Adipose tissue (tissue), 3 donors: ENCODE measurements around the gene ANO3. TPM values are rescaled to one million over a fixed set of nuclear protein-coding genes. Genes with fewer than 3 reads are reported as not detected.

ENCODE experiments used
- H3K27ac ChIP-seq: one replicate; pipeline ENCODE4 v1.5.1; 2013; ENCODE audit warnings: low read depth, low read length
- WGBS, 3 donors: extraction: QIAGEN DNeasy Blood & Tissue Kit; methylation state at CpG; one replicate each; pipeline ENCODE4 v1.1.7; 2013; 5-methylcytosine and 5-hydroxymethylcytosine counted together
- polyA plus RNA-seq, 3 donors: library from polyadenylated mRNA; stranded (reverse); fragments of 200-250 nt; gene quantifications; one replicate each; pipeline ENCODE4 v1.2.3, GENCODE V29; 2013
- donor health status: healthy with polysubstance abuse.
- donor health status: Bipolar disorder and iron deficiency.
- donor health status: healthy.

ANO3 gene
- polyA plus RNA-seq, 3 donors: 0.11 to 0.41 (median 0.24) TPM

- no peak overlapping the region for H3K27ac ChIP-seq
- WGBS, 3 donors: 76 to 79% (median 76%) methylated on average over 2 of the region's 2 CpGs
These were observed 12.7 kb downstream of the ANO3 start for GRCh38 chr11:26344647-26345046.

- WGBS, 3 donors: 70 to 78% (median 72%) methylated on average over 5 of the region's 5 CpGs
- no peak overlapping the region for H3K27ac ChIP-seq
These were observed 16.8 kb downstream of the ANO3 start for GRCh38 chr11:26348776-26349175.

GRCh38 chr11:26350002-26350401 is 18.1 kb downstream of the ANO3 start:
- H3K27ac ChIP-seq: no peak overlapping the region
- WGBS, 3 donors: 82 to 87% (median 85%) methylated on average over 7 of the region's 7 CpGs

- 72 to 86% (median 80%) methylated on average over 5 of the region's 5 CpGs for WGBS, 3 donors
- H3K27ac ChIP-seq: no peak overlapping the region
These were observed 21.1 kb downstream of the ANO3 start for GRCh38 chr11:26353010-26353409.

- no peak overlapping the region for H3K27ac ChIP-seq
These were observed 27.1 kb downstream of the ANO3 start for GRCh38 chr11:26359055-26359454.

GRCh38 chr11:26365284-26365683 is 33.4 kb downstream of the ANO3 start:
- 87 to 96% (median 94%) methylated on average over 1 of the region's 1 CpG for WGBS, 3 donors
- no peak overlapping the region for H3K27ac ChIP-seq

DNA sequence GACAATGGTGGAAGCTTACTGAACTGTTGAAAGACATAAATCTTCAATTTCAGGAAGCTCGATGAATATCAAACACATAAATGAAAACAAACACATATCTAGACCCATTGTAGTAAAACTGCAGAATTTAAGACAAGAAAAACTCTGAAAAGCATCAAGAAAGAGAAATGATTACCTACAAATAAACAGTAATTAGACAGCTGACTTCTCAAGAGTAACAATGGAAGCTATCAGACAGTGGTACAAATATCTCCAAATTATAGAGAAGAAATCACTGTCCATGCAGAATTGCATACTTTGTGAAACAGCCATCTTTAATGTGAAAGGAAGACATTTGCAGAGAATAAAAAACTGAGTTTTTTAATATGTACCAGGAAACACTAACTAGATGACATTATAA is 45.7 kb downstream of the ANO3 start:
- H3K27ac ChIP-seq: no peak overlapping the region
- WGBS, 3 donors: 84 to 93% (median 90%) methylated on average over 1 of the region's 1 CpG

- WGBS, 3 donors: 47 to 53% (median 48%) methylated on average over 1 of the region's 1 CpG
- no peak overlapping the region for H3K27ac ChIP-seq
These were observed 67.4 kb downstream of the ANO3 start for GRCh38 chr11:26399336-26399735.

GRCh38 chr11:26410706-26411366 is 78.9 kb downstream of the ANO3 start:
- no peak overlapping the region for H3K27ac ChIP-seq
- 69 to 83% (median 75%) methylated on average over 5 of the region's 5 CpGs for WGBS, 3 donors

- H3K27ac ChIP-seq: no peak overlapping the region
- WGBS, 3 donors: 46 to 66% (median 51%) methylated on average over 1 of the region's 1 CpG
These were observed 81.0 kb downstream of the ANO3 start for GRCh38 chr11:26412955-26413354.

DNA sequence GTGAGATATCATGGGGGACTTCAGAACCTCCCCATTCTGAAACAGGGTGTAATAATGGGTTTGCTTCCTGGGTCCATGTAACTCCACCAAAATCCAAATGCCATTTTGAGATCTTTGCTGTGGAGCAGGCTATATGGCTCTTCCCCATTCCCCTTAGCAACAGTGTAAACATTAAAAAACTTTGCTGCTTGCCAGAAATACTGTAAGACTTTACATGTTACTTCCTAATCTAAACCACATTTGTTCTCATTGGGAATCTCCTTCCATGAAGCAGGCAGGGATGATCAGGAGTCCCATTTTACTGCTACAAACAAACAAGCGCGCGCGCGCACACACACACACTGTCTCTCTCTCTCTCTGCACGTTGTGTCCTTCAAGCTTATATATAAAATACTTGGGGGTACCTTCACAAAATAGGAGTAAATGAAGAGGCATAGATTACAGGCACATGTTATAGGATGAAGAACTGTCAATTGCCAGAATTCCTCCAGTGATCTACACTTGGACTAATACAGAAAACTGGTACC is 86.5 kb downstream of the ANO3 start:
- 89 to 95% (median 91%) methylated on average over 6 of the region's 6 CpGs for WGBS, 3 donors

DNA sequence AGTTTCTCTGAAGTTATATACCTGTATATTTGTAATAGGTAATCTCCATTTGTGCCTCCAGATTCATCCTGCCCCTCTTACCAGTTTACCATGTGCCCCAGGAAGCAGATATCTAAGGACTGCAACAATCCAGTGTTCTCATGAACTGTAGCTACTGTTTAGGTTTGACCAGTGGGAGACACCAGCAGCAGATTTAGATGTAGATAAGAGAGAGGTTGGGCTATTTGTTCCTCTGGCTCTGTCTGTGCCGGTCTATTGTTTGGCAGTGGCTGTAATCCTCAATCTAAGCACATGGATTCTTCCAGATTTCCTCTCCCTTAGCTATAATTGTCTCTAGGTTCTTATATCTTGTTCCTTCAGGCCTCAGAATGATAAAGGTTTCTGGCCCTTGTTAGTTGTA is 88.4 kb downstream of the ANO3 start:
- 11 to 32% (median 26%) methylated on average over 1 of the region's 1 CpG for WGBS, 3 donors
- H3K27ac ChIP-seq: no peak overlapping the region

More for the DNA sequence above, 86.5 kb downstream of the ANO3 start:
- H3K27ac ChIP-seq: no peak overlapping the region

DNA sequence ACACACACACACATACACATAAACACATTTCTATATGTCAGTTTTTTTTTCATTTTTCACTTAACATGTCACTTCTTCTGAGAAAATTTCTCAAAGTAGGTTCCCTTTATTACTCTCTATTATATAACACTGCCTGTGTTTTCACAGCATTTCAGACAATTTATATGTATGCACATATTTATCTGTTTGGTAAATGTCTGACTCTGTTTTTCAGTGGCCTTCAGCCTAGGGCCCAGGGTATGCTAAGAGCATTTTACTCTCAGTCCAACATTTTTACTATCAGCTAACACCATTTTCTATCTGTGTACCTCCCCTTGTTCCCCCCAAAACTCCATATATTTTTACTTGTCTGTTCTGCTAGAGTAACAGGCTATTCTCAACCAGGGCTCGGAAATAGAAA is 92.3 kb downstream of the ANO3 start:
- 0 to 35% (median 0%) methylated on average over 1 of the region's 1 CpG for WGBS, 3 donors
- H3K27ac ChIP-seq: no peak overlapping the region

GRCh38 chr11:26439854-26440253 is 107.9 kb downstream of the ANO3 start:
- WGBS, 3 donors: 82 to 90% (median 90%) methylated on average over 5 of the region's 5 CpGs
- H3K27ac ChIP-seq: no peak overlapping the region

- 59 to 70% (median 67%) methylated on average over 2 of the region's 2 CpGs for WGBS, 3 donors
These were observed 110.2 kb downstream of the ANO3 start for GRCh38 chr11:26442131-26442530.

GRCh38 chr11:26443617-26444016 is 111.7 kb downstream of the ANO3 start:
- no peak overlapping the region for H3K27ac ChIP-seq
- WGBS, 3 donors: 30 to 59% (median 42%) methylated on average over 3 of the region's 3 CpGs

More at GRCh38 chr11:26442131-26442530, 110.2 kb downstream of the ANO3 start:
- no peak overlapping the region for H3K27ac ChIP-seq

GRCh38 chr11:26457636-26458035 is 125.7 kb downstream of the ANO3 start:
- WGBS, 3 donors: 57 to 95% (median 90%) methylated on average over 1 of the region's 1 CpG
- H3K27ac ChIP-seq: no peak overlapping the region

- H3K27ac ChIP-seq: no peak overlapping the region
These were observed 133.3 kb downstream of the ANO3 start for GRCh38 chr11:26465274-26465673.

DNA sequence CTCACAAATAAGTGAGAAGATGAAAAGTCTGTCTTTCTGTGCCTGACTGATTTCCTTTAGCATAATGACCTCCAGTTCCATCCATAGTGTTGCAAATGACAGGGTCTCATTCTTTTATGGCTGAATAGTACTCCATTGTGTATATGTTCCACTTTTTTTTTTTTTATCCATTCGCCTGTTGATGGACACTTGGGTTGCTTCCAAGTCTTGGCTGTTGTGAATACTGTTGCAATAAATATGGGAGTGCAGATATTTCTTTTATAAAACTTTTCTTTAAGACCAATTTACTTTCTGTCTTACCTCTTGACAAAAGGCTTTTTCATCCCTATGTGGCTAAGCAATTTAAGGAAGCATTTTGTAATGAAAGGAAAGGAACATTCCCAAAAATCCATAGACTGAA is 135.6 kb downstream of the ANO3 start:
- 55 to 63% (median 61%) methylated on average over 1 of the region's 1 CpG for WGBS, 3 donors
- no peak overlapping the region for H3K27ac ChIP-seq

- WGBS, 3 donors: 21 to 45% (median 30%) methylated on average over 2 of the region's 2 CpGs
- H3K27ac ChIP-seq: no peak overlapping the region
These were observed 139.1 kb downstream of the ANO3 start for GRCh38 chr11:26470992-26471391.
